Chondrocyte (in vitro differentiated cells): Measurements from ENCODE around the gene OVCA2. TPM values are rescaled to one million over a fixed set of nuclear protein-coding genes. Genes with fewer than 3 reads are reported as not detected.

Source experiments
- DNase-seq: peaks from one replicate; pipeline ENCODE4 v3.0.0; 2021; ENCODE audit warnings: mixed read lengths, low spot score
- H3K27ac Mint-ChIP-seq: one replicate; pipeline ENCODE4 v1.8.0; 2021; ENCODE audit warnings: mild to moderate bottlenecking, moderate library complexity, mixed read lengths; ENCODE audit not compliant: unreplicated experiment
- H3K27me3 Mint-ChIP-seq: 2 replicates; pipeline ENCODE4 v1.8.0; 2021; ENCODE audit warnings: low read depth, mixed read lengths
- H3K36me3 Mint-ChIP-seq: 2 replicates; pipeline ENCODE4 v1.8.0; 2021; ENCODE audit warnings: low read depth, mixed read lengths
- H3K4me1 Mint-ChIP-seq: 2 replicates; pipeline ENCODE4 v1.8.0; 2021; ENCODE audit warnings: low read depth, mild to moderate bottlenecking, mixed read lengths
- H3K4me3 Mint-ChIP-seq: one replicate; pipeline ENCODE4 v1.8.0; 2021; ENCODE audit warnings: mild to moderate bottlenecking, moderate library complexity, mixed read lengths; ENCODE audit not compliant: unreplicated experiment
- H3K9me3 Mint-ChIP-seq: 2 replicates; pipeline ENCODE4 v1.8.0; 2021; ENCODE audit warnings: low read depth, mixed read lengths
- total RNA-seq: library from RNA; stranded (reverse); gene quantifications from 3 replicates; pipeline ENCODE4 v1.2.1, GENCODE V29; 2021
- TF ChIP-seq, protein P1 (sequence below): fragments of 200-600 bp; sonication (generic); IDR thresholded peaks from 2 replicates; pipeline ENCODE4 v1.5.0; 2021; ENCODE audit warnings: antibody characterized with exemption, mild to moderate bottlenecking, moderate library complexity

OVCA2 gene
- total RNA-seq, 1 donor from 2014 or later, result 30.1 TPM

- TF ChIP-seq, protein P1, sequence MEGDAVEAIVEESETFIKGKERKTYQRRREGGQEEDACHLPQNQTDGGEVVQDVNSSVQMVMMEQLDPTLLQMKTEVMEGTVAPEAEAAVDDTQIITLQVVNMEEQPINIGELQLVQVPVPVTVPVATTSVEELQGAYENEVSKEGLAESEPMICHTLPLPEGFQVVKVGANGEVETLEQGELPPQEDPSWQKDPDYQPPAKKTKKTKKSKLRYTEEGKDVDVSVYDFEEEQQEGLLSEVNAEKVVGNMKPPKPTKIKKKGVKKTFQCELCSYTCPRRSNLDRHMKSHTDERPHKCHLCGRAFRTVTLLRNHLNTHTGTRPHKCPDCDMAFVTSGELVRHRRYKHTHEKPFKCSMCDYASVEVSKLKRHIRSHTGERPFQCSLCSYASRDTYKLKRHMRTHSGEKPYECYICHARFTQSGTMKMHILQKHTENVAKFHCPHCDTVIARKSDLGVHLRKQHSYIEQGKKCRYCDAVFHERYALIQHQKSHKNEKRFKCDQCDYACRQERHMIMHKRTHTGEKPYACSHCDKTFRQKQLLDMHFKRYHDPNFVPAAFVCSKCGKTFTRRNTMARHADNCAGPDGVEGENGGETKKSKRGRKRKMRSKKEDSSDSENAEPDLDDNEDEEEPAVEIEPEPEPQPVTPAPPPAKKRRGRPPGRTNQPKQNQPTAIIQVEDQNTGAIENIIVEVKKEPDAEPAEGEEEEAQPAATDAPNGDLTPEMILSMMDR, result no peak
- no peaks in the 10 kb centered on the region for H3K27me3 Mint-ChIP-seq
- no peak overlapping the region for H3K4me3 Mint-ChIP-seq
- no peaks in the 10 kb centered on the region for H3K9me3 Mint-ChIP-seq
- H3K4me1 Mint-ChIP-seq, result peaks cover 43% of the 10 kb centered on the region
- H3K36me3 Mint-ChIP-seq, result peaks cover 9% of the 10 kb centered on the region
- no peak for DNase-seq
- peak overlapping the region; percentile 36 for H3K27ac Mint-ChIP-seq
Observed at GRCh38 chr17:2060385-2060658, 18.5 kb downstream of the OVCA2 start.

GRCh38 chr17:2060681-2061440 is 19.0 kb downstream of the OVCA2 start:
- Mint-ChIP-seq H3K4me3 (no peak overlapping the region), H3K9me3 (no peaks in the 10 kb centered on the region), H3K27ac (peak overlapping the region; percentile 36), H3K4me1 (peaks cover 49% of the 10 kb centered on the region), H3K36me3 (peaks cover 11% of the 10 kb centered on the region), H3K27me3 (no peaks in the 10 kb centered on the region)
- DNase-seq, result no peak
- TF ChIP-seq, protein P1, result no peak

- no peaks in the 10 kb centered on the region for H3K9me3 Mint-ChIP-seq
- H3K36me3 Mint-ChIP-seq, result peaks cover 11% of the 10 kb centered on the region
- DNase-seq, result no peak
- H3K4me3 Mint-ChIP-seq, result no peak overlapping the region
- H3K27me3 Mint-ChIP-seq, result no peaks in the 10 kb centered on the region
- peak overlapping the region; percentile 98 for H3K27ac Mint-ChIP-seq
- TF ChIP-seq, protein P1, result no peak
- H3K4me1 Mint-ChIP-seq, result peaks cover 55% of the 10 kb centered on the region
Observed at GRCh38 chr17:2061441-2061958, 19.7 kb downstream of the OVCA2 start.

DNA sequence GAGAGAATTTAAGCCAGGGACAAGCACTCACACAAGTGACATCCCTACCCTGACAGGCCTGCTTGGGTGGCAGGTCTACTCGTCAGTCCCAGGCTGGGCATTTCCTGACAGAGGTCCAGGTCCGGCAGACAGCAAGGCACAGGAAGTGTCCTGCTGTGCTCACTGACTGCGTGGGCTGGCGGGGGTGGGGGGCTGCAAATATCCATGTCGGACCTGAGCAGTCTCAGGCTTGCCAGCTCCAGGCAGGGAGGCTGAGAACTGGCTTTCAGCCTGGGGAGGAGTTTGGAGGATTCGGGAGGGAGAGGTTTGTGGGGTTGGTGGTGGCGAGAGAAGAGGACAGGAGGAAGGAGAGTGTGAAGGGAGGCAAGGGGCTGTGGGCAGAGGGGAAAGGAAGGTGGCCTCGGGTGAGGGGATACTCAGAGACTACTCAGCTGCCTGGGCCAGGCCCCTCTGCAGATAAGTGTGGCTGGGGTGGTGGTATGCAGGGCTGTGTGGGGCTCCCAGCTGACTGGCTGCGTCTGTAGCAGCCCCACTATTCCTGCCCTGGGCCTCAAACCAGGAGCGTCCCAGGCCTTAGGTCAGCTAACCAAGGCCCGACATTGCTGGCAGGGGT is 20.9 kb downstream of the OVCA2 start:
- no peaks in the 10 kb centered on the region for H3K9me3 Mint-ChIP-seq
- peak overlapping the region; percentile 98 for H3K27ac Mint-ChIP-seq
- peaks cover 67% of the 10 kb centered on the region for H3K4me1 Mint-ChIP-seq
- DNase-seq, result no peak
- H3K36me3 Mint-ChIP-seq, result peaks cover 11% of the 10 kb centered on the region
- H3K4me3 Mint-ChIP-seq, result peak overlapping the region; percentile 33
- TF ChIP-seq, protein P1, result no peak
- no peaks in the 10 kb centered on the region for H3K27me3 Mint-ChIP-seq

GRCh38 chr17:2063261-2064146 is 21.7 kb downstream of the OVCA2 start:
- peak overlapping the region; percentile 98 for H3K27ac Mint-ChIP-seq
- TF ChIP-seq, protein P1, result no peak
- no peak overlapping the region for H3K4me3 Mint-ChIP-seq
- H3K27me3 Mint-ChIP-seq, result no peaks in the 10 kb centered on the region
- H3K4me1 Mint-ChIP-seq, result peaks cover 75% of the 10 kb centered on the region
- peaks cover 11% of the 10 kb centered on the region for H3K36me3 Mint-ChIP-seq
- H3K9me3 Mint-ChIP-seq, result no peaks in the 10 kb centered on the region
- no peak for DNase-seq
